Ishikawa (cell line): ENCODE results near the gene PILRA.

Source experiments
- CEBPB ChIP-seq: IDR thresholded peaks from 2 replicates; pipeline ENCODE4 v1.6.1; 2012
- CREB1 ChIP-seq: IDR thresholded peaks from 2 replicates; pipeline ENCODE4 v1.6.1; 2012; ENCODE audit warnings: low read depth
- EGR1 ChIP-seq: IDR thresholded peaks from 2 replicates; pipeline ENCODE4 v1.6.1; 2012
- EP300 ChIP-seq: IDR thresholded peaks from 2 replicates; pipeline ENCODE4 v1.6.1; 2012; ENCODE audit warnings: borderline replicate concordance
- FOXM1 ChIP-seq: IDR thresholded peaks from 2 replicates; pipeline ENCODE4 v1.6.1; 2012; ENCODE audit warnings: low read depth, borderline replicate concordance
- MAX ChIP-seq: IDR thresholded peaks from 2 replicates; pipeline ENCODE4 v1.6.1; 2012
- NFIC ChIP-seq: IDR thresholded peaks from 2 replicates; pipeline ENCODE4 v1.6.1; 2012
- RAD21 ChIP-seq: IDR thresholded peaks from 2 replicates; pipeline ENCODE4 v1.6.1; 2012; ENCODE audit warnings: low read depth
- REST ChIP-seq: IDR thresholded peaks from 2 replicates; pipeline ENCODE4 v1.6.1; 2012; ENCODE audit warnings: low read depth, mild to moderate bottlenecking
- TAF1 ChIP-seq: IDR thresholded peaks from 2 replicates; pipeline ENCODE4 v1.6.1; 2012; ENCODE audit warnings: low read depth, mild to moderate bottlenecking
- TCF12 ChIP-seq: IDR thresholded peaks from 2 replicates; pipeline ENCODE4 v1.6.1; 2012; ENCODE audit warnings: low read depth
- TEAD4 ChIP-seq: IDR thresholded peaks from 2 replicates; pipeline ENCODE4 v1.6.1; 2012
- USF1 ChIP-seq: IDR thresholded peaks from 2 replicates; pipeline ENCODE4 v1.6.1; 2012
- YY1 ChIP-seq: IDR thresholded peaks from 2 replicates; pipeline ENCODE4 v1.6.1; 2012; ENCODE audit warnings: low read depth
- ZBTB7A ChIP-seq: IDR thresholded peaks from 2 replicates; pipeline ENCODE4 v1.6.1; 2012; ENCODE audit warnings: low read depth

PILRA gene

GRCh38 chr7:100411101-100411500 lies 37.8 kb downstream of the PILRA start:
- no peak for TF ChIP-seq EP300
- no peak for TF ChIP-seq ZBTB7A
- TF ChIP-seq TAF1: no peak
- no peak for TF ChIP-seq FOXM1
- no peak for TF ChIP-seq TCF12
- TF ChIP-seq REST: no peak
- no peak for TF ChIP-seq YY1
- TF ChIP-seq CEBPB: no peak
- TF ChIP-seq RAD21: no peak
- TF ChIP-seq NFIC: no peak
- TF ChIP-seq USF1: no peak
- TF ChIP-seq CREB1: no peak
- TF ChIP-seq EGR1: no peak
- no peak for TF ChIP-seq TEAD4
- TF ChIP-seq MAX: no peak

GRCh38 chr7:100413346-100413745 lies 40.1 kb downstream of the PILRA start:
- no peak for TF ChIP-seq TEAD4
- TF ChIP-seq REST: no peak
- no peak for TF ChIP-seq NFIC
- TF ChIP-seq MAX: no peak
- no peak for TF ChIP-seq TCF12
- no peak for TF ChIP-seq FOXM1
- TF ChIP-seq YY1: no peak
- TF ChIP-seq EGR1: no peak
- no peak for TF ChIP-seq EP300
- TF ChIP-seq CEBPB: no peak
- no peak for TF ChIP-seq ZBTB7A
- TF ChIP-seq RAD21: no peak
- no peak for TF ChIP-seq USF1

GRCh38 chr7:100413889-100414288 lies 40.6 kb downstream of the PILRA start:
- TF ChIP-seq YY1 (no peak), EGR1 (no peak), USF1 (no peak), EP300 (no peak), MAX (no peak), NFIC (no peak), REST (no peak), ZBTB7A (no peak)

GRCh38 chr7:100415448-100415847 lies 42.2 kb downstream of the PILRA start:
- TF ChIP-seq FOXM1: no peak
- no peak for TF ChIP-seq ZBTB7A
- no peak for TF ChIP-seq YY1
- no peak for TF ChIP-seq CREB1
- TF ChIP-seq TEAD4: no peak
- TF ChIP-seq MAX: no peak
- no peak for TF ChIP-seq USF1
- no peak for TF ChIP-seq REST
- no peak for TF ChIP-seq EP300
- TF ChIP-seq TAF1: no peak
- no peak for TF ChIP-seq TCF12
- no peak for TF ChIP-seq NFIC
- TF ChIP-seq CEBPB: no peak
- TF ChIP-seq EGR1: no peak
